NCI-H69 (cell line): ENCODE results near the gene ZNF554.
"Not testable (repeated sequence)": the region's sequence is repeated elsewhere in the genome, so short reads cannot be mapped to it uniquely, and the experiment has no call there.

Experiments used
- DNase-seq: peaks from one replicate; lab custom pipeline; 2025; lab: John Stamatoyannopoulos, UW

ZNF554 gene

DNA sequence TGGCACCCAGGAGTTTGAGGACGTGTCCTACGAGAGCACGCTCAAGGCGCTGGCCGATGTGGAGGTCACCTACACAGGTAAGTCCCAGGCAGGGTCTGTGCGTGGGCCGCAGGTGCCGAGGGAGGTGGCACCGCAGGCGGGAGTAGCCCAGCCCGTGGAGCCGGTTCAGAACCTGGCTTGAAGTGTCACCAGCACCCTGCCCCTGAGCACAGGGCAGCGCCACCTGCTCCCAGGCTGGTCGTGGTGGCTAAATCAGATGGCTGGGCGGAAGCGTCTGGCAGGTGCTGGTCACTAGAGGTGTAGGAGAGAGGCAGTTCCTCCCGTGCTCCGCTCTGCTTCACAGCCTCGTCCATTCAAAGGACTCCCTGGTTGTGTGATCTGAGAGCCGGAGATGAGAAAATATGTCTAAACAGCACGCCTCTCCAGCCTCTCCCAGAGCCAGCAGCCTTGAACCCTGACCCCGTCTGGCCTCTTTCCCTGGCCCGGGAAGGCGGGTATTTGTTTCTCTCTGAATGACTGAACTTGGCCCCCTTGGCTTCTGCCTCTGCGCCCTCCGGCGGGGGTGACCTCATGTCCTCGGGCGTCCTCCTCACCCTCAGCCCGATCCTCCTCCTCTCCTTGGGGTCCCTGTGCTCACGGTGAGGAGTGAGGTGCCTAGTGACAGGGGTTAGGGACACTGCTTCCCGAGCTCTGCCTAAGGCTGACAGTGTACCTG lies 29.0 kb upstream of the ZNF554 start:
- no peak for DNase-seq

DNA sequence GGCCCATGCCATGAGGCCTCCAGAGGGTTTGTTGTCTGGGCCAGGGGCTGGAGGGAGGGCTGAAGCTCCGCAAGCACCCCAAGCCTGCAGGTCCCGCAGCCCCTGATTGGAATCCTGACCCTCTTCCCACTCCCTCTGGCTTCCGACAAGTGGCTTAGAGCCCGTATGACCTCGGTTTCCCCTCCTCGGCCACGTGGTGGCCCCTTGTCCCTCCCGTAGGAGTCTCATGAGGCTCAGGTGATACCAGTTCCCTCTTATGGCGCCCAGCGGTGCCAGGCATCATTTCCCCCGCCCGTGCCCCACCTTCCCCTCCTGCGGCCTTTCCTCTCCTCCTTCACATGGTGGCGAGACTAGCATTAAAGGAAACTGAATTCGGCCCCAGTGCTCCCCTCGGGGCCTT lies 28.2 kb upstream of the ZNF554 start:
- no peak for DNase-seq

DNA sequence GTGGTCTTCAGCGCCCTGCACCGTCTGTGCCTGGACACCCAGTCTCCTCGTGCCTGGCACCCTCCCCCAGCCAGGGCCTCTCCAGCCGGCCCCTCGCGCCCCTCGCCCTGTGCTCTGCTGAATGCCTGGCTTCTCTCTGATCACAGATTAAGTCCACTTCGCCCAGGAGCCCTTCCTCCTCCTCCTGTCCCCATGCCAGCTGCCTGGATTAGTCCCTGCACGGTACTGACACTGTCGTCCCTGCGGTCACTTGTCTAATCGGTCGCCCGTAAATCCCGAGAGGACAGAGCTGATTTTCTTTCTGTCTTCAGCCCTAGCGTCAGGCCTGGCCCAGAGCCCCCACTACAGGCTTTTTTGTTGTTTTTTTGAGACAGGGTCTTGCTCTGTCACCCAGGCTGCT lies 27.8 kb upstream of the ZNF554 start:
- DNase-seq, result no peak

DNA sequence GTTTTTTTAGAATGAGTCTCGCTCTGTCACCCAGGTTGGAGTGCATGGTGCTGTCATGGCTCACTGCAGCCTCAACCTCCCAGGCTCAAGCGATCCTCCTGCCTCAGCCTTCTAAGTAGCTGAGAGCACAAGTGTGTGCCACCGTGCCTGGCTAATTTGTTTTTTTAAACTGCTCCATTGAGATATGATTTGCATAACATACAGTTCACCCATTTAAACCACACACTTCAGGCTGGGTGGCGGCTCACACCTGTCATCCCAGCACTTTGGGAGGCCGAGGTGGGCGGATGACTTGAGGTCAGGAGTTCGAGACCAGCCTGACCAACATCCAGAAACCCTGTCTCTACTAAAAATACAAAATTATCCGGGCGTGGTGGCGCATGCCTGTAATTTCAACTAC lies 27.0 kb upstream of the ZNF554 start:
- not testable (repeated sequence) for DNase-seq

DNA sequence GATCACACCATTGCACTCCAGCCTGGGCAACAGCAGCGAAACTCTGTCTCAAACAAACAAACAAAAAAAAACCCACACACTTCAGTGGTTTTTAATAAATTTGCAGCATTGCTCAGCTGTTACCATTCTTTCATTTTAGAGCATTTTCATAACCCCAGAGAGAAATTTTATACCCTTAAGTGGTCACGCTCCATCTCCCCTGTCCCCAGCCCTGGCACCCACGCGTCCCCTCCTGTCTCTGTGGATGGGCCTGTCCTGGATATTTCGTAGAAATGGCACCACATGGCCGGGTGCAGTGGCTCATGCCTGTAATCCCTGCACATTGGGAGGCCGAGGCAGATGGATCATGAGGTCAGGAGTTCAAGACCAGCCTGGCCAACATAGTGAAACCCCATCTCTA lies 26.5 kb upstream of the ZNF554 start:
- DNase-seq, result no peak

DNA sequence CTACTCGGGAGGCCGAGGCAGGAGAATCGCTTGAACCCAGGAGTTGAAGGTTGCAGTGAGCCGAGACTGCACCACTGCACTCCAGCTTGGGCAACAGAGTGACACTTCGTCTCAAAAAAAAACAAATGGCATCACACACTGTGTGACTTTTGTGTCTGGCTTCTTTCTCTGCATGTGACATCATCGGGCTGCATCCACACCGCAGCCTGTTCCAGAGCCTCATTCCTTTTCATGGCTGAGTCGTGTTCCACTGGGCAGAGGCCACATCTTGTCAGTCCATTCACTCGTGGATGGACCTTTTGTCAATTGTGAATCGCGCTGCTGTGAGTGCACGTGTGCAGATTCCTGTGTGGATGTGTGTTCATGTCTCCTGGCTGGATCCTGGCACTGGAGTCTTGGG lies 26.1 kb upstream of the ZNF554 start:
- no peak for DNase-seq

DNA sequence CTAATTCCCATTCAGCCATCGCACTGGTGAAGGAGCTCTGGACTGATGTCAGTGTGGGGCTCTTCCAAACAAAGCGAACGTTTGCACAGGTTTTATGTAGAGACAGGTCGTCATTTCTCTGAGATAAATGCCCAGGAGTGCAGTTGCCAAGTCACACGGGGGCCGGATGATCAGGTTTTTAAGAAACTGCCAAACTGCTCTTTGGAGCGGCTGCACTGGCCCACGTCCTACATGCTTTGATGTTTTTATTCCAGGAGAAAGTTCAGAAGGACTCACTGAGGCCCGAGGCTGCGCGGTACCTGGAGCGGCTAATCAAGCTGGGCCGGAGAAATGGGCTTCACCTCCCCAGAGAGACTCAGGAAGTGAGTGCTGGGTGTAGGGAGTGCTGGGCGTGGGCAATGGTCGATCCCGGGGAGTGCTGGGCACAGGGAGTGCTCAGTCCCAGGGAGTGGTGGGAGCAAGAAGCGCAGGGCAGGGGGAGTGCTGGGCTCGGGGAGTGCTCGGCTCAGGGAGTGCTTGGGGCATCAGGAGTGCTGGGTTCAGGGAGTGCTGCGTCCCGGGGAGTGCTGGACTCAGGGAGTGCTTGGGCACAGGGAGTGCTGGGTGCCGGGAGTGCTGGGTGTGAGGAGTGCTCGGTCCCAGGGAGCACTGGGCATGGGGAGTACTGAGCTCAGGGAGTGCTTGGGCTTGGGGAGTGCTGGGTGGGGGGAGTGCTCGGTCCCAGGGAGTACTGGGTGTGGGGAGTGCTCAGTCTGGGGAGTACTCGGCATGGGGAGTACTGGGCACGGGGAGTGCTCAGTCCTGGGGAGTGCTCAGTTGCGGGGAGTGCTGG lies 23.6 kb upstream of the ZNF554 start:
- DNase-seq, result no peak

DNA sequence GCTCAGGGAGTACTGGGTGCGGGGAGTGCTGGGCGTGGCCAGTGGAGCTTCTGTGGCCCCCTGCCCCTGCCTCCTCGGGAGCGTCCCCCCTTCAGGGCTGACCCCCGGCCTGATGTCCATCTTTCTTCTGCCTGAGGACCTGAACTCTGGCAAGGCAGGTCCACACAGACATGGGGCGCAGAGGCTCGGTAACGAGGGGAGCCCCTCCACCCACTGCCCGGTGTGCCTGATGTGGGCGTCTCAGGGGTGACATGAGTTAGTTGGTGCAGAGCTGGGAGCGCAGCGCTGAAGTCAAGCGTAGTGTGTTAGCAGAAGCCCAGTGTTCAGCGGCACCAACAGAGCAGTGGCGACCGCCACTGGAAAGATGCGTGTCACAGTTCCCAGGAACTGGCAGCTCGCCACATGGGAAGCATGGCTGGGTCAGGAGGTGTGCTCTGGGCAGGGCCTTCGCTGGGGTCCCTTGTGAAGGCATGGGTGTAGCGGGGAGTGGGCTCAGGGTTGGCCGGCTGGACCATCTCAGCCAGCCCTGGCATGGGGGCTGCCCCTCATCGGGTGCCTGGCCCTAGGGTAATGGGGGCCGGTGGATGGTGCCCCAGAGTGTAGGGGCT lies 22.9 kb upstream of the ZNF554 start:
- no peak for DNase-seq

DNA sequence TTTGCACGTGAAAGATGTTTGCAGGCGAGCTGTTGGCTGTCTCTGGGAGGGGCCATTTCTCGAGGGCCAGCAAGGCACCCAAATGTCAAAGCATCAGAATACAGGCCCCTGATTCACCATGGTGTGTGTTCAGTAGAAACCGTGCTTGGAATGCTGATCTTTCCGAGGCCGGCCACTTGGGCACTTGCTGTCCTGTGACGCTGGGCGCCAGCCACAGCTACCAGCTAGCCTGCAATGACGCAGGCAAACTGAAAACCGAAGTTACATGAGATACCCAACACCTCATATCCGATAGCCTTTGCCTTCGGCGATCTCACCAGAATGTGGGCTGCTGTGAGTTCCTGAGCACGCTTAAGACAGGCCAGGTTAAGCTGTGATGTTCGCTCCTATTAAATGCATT lies 22.4 kb upstream of the ZNF554 start:
- DNase-seq, result no peak

DNA sequence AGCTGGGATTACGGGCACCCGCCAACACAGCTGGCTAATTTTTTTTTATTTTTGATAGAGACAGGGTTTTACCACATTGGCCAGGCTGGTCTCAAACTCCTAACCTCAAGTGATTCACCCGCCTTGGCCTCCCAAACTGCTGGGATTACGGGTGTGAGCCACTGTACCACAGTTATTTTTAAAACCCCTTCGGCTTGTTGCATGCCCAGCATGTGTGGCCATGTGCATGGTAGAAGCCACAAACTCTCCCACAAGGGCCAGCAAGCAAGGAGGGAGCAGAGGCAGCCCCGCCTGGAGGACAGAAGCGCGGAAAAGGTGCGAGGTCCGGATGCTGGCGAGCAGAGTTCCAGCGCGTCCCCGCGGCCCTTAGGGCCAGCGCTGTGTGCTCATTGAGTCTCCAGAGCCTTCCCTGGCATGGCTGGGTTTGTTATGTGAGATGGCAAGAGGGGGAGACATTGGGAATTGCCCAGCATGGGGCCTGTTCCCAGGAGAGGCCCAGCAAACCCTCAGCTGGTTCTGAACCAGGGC lies 21.4 kb upstream of the ZNF554 start:
- DNase-seq, result no peak

DNA sequence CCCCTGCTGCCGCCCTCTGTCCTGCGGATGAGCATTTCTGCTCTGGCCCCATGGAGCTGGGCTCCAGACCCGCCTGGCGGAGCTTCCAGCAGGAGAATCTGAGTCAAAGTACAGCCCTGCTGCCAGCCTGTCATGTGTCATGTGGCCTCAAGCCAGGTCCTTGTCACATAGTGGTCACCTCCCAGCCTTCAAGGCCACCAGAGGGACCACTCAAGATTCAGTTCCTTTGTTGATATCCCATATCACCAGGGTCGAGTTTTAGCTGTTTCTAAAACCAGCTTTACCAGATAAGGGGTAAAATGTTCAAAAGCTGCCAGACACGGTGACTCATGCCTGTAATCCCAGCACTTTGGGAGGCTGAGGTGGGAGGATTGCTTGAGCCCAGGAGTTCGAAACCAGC lies 20.9 kb upstream of the ZNF554 start:
- no peak for DNase-seq

DNA sequence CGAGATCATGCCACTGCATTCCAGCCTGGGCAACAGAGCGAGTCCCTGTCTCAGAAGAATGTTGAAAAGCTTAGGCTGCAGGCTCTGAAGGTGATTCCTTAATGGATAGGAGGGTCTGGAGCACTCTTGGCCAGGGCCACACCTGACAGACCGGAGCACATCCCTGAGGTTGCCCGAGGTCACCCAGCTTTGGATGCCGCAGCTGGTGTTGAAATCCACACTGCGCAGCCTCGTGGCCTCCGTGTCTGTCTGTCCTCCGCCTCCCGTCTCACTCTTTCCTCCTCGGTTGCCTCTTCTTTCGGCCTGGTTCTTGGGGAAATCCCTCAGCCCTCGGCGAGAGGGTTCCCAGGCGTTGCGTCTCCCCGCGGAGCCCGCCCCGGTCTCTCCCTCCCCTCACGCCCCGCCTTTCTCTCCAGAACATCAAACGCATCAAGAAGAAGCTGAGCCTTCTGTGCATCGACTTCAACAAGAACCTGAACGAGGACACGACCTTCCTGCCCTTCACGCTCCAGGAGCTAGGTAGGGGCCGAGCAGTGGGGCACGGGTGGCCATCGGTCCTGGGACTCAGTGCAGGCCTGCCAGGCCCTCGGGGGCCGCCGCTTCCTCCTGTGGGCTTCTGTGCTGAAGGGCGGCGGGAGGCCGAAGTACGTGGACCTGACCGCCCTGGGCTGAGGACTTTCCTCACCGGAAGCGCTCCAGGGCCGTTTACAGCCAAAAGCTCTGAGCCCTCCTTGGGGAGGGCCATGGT lies 20.2 kb upstream of the ZNF554 start:
- DNase-seq, result no peak

DNA sequence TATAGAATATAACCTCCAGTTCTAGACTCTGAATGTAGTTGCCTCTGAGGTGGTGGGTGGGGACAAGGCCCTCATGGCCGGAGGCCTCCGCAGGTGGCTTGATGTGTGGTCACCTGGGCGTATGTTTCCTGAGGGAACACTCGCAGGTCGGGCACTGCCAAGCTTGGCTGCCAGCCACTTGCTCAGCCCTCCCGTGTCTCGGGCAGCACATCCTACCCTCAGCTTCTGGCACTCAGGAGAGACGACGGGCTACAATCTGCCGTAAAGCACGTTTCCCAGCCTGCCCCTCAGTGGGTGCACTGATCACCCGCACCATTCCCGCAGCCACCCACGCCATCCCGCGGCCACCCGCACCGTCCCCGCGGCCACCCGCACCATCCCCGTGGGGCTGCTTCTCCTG lies 19.2 kb upstream of the ZNF554 start:
- DNase-seq, result no peak

DNA sequence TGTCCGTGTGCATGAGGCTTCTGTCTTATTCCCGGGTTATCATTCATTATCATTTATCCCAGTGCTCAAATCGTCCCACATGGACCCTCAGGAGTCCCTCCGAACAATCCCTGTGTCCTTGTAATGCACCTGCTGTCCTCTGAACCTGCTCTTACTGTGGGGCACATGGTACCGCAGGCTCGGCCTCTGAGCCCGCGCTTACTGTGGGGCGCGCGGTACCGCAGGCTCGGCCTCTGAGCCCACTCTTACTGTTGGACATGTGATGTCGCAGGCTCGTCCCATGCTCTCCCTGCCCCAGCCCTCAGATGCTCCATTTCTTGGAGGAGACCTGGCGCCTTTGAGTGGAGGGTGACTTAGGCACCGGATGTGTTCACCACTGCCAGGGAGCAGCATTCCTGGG lies 16.8 kb upstream of the ZNF554 start:
- no peak for DNase-seq

DNA sequence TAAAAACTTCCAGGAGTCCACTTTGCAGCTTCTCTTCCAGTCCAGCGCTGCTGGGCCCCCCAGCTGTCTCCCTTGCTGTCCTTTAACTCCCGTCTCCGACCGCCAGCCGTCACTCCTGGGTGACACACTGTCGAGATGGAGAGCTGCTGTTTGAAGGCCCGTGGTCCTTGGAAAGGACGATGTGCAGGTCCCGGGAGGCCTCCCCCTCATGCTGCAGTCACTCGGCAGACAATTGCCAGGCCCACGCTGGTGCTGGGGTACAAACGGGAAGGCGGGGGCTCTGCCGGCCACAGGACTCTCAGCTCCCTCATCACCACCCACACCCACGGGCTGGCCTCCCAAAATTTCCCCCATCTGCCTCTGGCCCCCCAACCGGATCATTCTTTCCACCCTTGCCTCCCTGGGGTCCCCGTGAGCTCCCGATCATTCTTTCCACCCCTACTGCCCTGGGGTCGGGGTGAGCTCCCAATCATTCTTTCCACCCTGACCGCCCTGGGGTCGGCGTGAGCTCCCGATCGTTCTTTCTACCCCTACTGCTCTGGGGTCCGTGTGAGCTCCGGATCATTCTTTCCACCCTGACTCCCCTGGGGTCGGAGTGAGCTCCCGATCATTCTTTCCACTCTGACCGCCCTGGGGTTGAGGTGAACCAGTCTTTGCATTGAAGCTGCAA lies 16.0 kb upstream of the ZNF554 start:
- DNase-seq, result no peak

DNA sequence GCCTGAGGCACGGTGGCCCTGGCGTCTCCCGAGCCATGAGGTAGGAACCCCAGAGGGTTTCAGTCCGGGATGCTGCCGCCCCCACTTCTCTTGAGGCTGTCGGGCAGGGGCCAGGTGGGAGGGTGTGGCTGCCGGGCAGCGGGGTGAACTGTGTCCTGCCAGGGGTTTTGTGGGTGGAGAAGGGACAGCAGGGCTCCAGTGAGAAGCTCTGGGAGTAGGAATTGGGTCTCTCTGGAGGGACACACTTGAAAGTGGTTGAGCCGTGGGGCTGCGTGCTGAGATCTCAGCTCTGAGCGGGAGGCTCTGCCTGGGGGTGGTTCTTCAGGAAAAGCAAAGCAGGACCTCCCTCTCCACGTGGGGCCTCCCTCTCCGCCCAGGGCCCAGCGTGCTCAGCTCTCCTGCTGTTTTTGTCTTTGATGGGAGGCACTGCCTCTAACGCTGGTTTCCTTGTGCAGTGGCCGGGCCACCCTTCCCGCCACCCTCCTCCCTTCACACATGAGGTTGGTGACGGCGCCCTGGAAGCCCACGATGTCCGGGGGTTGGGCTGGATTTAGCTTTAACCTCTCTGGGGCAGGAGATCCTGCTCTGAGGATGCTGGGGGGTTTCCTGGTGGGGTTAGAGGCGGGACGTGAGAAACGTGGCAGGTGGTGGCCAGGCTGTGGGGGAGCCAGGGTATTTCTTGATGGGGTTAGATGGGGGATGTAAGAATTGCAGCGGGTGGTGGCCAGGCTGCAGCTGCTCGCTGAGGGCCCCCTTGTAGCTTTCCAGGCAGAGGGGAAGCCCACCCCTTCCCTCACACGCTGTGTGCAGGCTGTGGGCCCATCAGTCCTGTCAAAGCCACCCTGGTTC lies 15.3 kb upstream of the ZNF554 start:
- no peak for DNase-seq

DNA sequence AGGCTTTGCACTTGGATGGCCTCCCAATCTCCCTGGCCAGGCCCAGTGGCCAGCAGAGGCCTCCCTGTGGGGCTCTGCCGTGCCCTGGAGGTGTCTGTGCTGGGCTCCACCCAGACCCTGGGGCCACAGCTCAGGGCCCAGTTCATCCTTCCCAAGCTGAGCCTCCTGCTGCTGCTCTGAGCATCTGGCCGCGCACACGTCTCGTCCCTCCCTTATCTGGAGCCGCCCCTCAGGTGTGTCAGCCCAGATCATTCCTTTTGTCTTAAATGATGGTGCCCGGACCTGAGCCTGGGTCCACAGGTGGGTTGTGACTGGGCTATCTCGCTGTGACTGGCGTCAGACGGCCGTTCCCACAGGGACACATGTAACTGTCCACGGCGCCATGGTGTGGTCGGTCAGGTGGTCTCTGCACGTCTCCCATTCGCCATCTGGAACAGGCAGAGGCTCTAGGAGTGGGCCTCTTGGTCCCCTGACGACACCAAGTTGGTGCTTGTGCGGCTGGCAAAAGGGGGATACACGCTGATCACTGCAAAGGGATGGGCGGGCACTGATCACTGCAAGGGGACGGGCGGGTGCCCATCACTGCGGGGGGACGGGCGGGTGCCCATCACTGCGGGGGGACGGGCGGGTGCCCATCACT lies 14.3 kb upstream of the ZNF554 start:
- no peak for DNase-seq

DNA sequence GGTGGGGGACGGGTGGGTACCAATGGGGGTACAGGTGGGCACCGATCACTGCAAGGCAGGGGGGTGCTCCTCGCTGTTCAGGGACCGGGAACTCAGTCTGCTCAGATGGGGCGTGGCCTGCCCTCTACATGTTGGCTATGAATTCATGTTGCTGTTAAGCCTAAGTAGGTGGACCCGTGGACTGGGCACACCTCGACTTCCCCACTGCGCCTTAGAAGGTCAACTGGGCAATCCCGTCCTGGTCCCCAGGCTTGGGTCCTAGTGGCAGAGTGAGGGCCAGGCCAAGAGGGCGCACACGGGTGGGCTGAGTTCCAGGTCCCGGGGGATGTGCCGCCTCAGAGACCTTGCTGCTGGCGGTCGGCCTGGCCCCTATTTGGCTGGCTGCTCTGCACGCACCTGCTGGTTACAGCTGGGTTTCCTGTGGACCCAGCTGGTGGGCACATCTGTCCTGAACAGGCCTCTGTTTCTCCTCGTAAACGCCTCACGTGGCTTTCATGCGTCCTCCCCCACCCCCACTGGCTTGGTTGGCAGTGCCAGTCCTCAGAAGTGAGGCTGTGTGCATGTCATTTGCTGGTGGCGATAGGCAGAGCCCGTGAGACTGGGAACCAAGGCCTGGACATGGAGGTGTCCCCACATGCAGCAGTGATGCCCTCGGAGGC lies 13.5 kb upstream of the ZNF554 start:
- no peak for DNase-seq

DNA sequence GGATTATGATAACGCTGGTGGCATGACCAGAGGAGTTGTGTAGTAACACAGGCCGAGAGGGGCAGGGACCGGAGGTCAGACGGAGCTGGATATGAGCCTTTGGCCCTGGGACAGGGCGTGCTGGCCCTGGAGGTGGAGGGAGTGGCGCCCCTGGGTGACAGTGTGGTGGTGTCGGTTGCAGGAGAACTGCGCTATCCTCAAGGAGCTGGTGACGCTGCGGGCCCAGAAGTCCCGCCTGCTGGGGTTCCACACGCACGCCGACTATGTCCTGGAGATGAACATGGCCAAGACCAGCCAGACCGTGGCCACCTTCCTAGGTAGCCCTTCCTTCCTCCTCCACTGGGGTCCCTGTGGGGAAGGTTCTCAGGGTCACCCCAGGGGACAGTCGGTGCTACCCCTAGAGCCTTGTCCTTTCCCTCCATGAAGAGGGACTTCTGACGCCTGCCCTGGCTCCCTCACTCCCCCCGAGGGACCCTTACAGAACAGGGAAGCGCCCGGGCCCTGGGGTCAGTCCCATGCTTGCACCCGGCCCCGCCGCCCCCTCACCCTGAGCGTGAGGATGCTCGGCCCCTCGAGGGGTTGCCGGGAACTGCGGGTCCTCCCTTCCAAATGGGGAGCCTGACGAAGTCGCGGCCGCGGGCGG lies 12.8 kb upstream of the ZNF554 start:
- DNase-seq, result no peak
